GM21576 (cell line): Measurements from ENCODE around the gene ENO2.
"Not testable (repeated sequence)": the region's sequence is repeated elsewhere in the genome, so short reads cannot be mapped to it uniquely, and the experiment has no call there.

Experiments
- ATAC-seq: cut with Tn5 transposase; IDR thresholded peaks from one replicate; pipeline ENCODE4 v1.9.1; 2021; ENCODE audit warnings: mild to moderate bottlenecking, moderate library complexity; ENCODE audit not compliant: unreplicated experiment

ENO2 gene

GRCh38 chr12:6886206-6886999 lies 28.0 kb upstream of the ENO2 start:
- ATAC-seq, result not testable (repeated sequence)

- no peak for ATAC-seq
Observed at GRCh38 chr12:6887460-6887859, 26.9 kb upstream of the ENO2 start.

- ATAC-seq, result no peak
Observed at GRCh38 chr12:6888360-6888759, 26.0 kb upstream of the ENO2 start.

- ATAC-seq, result not testable (repeated sequence)
Observed at GRCh38 chr12:6888794-6889193, 25.6 kb upstream of the ENO2 start.

GRCh38 chr12:6889775-6890573 lies 24.4 kb upstream of the ENO2 start:
- ATAC-seq, result not testable (repeated sequence)

GRCh38 chr12:6890789-6891645 lies 23.4 kb upstream of the ENO2 start:
- peak; percentile 89 for ATAC-seq

GRCh38 chr12:6891646-6892001 lies 22.8 kb upstream of the ENO2 start:
- ATAC-seq, result peak; percentile 9

DNA sequence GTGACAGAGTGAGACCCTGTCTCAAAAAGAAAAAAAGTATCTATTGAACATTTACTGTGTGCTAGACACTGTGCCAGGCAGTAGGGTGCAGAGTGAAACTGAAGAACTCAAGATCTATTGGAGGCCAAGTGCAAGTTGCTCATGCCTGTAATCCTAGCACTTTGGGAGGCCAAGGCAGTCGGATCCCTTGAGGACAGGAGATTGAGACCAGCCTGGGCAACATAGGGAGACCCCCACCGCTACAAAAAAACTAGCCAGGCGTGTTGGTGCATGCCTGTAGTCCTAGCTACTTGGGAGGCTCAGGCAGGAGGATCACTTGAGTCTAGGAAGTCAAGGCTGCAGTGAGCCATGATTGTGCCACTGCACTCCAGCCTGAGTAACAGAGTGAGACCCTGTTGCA lies 21.7 kb upstream of the ENO2 start:
- not testable (repeated sequence) for ATAC-seq

DNA sequence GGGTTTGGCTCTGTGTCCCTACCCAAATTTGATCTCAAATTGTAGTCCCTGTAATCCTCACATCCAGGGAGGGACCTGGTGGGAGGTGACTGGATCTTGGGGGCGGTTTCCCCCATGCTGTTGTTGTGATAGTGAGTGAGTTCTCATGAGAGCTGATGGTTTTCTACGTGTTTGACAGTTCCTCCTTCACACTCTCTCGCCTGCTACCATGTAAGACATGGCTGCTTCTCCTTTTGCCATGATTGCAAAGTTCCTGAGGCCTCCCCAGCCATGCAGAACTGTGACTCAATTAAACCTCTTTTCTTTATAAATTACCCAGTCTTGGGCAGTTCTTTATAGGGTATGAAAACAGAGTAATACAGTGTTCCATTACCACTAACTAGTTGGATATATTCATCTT lies 20.1 kb upstream of the ENO2 start:
- ATAC-seq, result no peak

- no peak for ATAC-seq
Observed at GRCh38 chr12:6896846-6897435, 17.4 kb upstream of the ENO2 start.

GRCh38 chr12:6899427-6899826 lies 15.0 kb upstream of the ENO2 start:
- ATAC-seq, result no peak

GRCh38 chr12:6899837-6900519 lies 14.4 kb upstream of the ENO2 start:
- no peak for ATAC-seq

DNA sequence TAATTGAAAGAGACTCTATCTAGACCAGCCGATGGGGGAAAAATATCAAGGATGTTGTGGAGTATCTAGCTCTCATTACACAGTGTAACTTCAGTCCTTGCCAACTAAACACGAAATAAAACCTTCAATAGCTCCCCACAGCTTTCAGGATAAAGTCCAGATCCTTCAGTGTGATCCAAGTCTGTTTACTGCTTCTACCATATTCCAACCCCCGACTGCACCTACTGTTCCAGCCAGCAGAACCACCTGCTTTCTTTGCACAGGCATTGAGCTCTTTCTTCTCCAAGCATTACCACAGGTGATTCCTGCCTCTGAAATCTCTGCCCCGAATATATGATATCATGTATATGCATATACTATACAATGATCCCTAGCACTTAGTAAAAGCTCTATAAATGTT lies 11.9 kb upstream of the ENO2 start:
- ATAC-seq, result no peak

DNA sequence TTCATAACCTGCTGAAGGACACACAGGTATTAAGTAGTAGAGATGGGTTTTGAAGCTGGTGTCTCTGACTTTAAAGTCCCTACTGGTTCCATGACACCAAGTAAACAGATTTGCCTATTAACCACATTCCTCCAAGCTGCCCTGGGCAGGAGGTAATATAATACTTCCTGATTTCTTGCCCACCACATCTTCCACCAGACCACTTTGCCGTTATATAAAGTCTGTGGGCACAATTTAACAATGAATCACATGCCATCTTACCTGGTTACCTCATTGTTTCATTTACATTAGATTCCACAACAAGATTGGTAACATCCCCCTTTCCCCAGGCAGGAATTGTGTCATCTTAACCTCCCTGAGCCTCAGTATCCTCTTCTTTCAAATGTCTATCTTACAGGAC lies 10.7 kb upstream of the ENO2 start:
- ATAC-seq, result no peak

GRCh38 chr12:6904280-6905276 lies 9.8 kb upstream of the ENO2 start, which contains the start of gene LRRC23:
TSS of gene LRRC23 (plus strand) at chr12:6904822. CDS start at chr12:6905634, 812 bp downstream.
- ATAC-seq, result peak; percentile 90

DNA sequence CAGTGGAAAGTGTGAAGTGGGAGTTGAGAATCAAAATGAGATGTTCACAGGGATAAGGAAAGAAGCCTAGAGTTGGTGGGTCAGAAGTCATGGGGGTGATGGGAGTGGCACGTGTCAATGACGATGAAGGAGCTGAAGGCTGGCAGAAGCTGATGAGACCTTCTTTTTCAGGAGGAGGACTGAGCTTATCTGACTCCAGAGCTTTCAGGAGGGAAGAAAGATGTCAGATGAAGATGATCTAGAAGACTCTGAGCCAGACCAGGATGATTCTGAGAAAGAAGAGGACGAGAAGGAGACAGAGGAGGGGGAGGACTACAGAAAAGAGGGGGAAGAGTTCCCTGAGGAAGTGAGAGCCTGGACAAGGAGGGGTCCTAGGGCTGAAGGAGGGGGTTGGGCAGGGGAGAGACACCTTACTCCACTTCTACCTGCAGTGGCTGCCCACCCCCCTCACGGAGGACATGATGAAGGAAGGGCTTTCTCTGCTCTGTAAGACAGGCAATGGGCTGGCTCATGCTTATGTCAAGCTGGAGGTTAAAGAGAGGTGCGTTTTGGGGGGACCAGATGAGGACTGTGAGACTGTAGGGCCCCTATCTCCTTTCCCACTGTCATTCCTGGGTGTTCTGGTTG lies 8.9 kb upstream of the ENO2 start:
- no peak for ATAC-seq

DNA sequence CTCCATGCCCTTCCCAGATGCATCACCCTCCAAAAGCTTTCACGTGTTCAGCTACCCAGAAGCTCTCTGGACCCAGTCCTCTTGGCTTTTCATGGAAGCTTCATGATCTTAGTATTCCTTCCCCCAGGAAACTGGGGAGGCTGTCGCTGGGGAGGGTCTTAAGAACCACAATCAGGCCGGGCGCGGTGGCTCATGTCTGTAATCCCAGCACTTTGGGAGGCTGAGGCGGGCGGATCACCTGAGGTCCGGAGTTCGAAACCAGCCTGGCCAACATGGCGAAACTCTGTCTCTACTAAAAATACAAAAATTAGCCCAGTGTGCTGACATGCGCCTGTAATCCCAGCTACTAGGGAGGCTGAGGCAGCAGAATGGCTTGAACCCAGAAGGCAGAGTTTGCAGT lies 6.2 kb upstream of the ENO2 start:
- not testable (repeated sequence) for ATAC-seq

- no peak for ATAC-seq
Observed at GRCh38 chr12:6909421-6910145, 4.8 kb upstream of the ENO2 start.
